ENCODE data around the gene LRP1B. TPM values are rescaled to one million over a fixed set of nuclear protein-coding genes. Genes with fewer than 3 reads are reported as not detected.

The LRP1B gene
- polyA plus RNA-seq, 1 of the 3 experiments (the other 2 are of a cell fraction) = 0.28 TPM

GRCh38 chr2:140843186-140843585 lies 1287.6 kb downstream of the LRP1B start:
- Histone ChIP-seq H3F3A (replicated peaks; ENCODE audit: insufficient read depth) (no peaks in the 10 kb centered on the region), H3K79me2 (ENCODE audit: insufficient read depth) (no peaks in the 10 kb centered on the region), H3K9me2 (no peaks in the 10 kb centered on the region), H4K20me1 (ENCODE audit: insufficient read depth) (no peaks in the 10 kb centered on the region), H3K9me3 (no peaks in the 10 kb centered on the region), H3K9ac (no peak overlapping the region), H3K27me3 (ENCODE audit: insufficient read depth) (no peaks in the 10 kb centered on the region), H3K36me3 (replicated peaks in 1 of 2; ENCODE audit: control insufficient read depth in 1 of 2, insufficient read depth in 2 of 2, low read length in 1 of 2) (no peaks in the 10 kb centered on the region), H3K27ac (ENCODE audit: low read depth in 2 of 2, low read length in 1 of 2) (no peak overlapping the region), H3K4me3 (ENCODE audit: low read depth in 2 of 2, low read length in 1 of 2) (no peak overlapping the region), H3K4me1 (ENCODE audit: control insufficient read depth in 1 of 2, insufficient read depth in 2 of 2, low read depth in 1 of 2, low read length in 1 of 2) (no peaks in the 10 kb centered on the region), H3K4me2 (no peak overlapping the region), H2AFZ (ENCODE audit: low read depth) (no peak overlapping the region)
- no peak for DNase-seq
- POLR2A ChIA-PET = no interaction called here
- 92% methylated on average over 1 of the region's 1 CpG for WGBS (ENCODE audit: low lambda C conversion rate)
- TF ChIP-seq SIN3A (IDR thresholded peaks at IDR 0.05; ENCODE audit: borderline replicate concordance, low read depth, low read length) = no peak
- TF ChIP-seq GATA2 (CRISPR knock-in tag; IDR thresholded peaks at IDR 0.05) = no peak
- TF ChIP-seq GABPA (IDR thresholded peaks at IDR 0.05; ENCODE audit: low read depth) = no peak
- no peak for TF ChIP-seq CHD2 (IDR thresholded peaks at IDR 0.05; ENCODE audit: low read length, partially characterized antibody)
- no peak for TF ChIP-seq NRF1 (IDR thresholded peaks at IDR 0.05; ENCODE audit: low read depth, low read length)
- TF ChIP-seq YY1 (IDR thresholded peaks at IDR 0.05; ENCODE audit: low read depth) = no peak
- TF ChIP-seq FOSL2 (IDR thresholded peaks at IDR 0.05; ENCODE audit: borderline replicate concordance, low read depth) = no peak
- TF ChIP-seq SMC3 (IDR thresholded peaks at IDR 0.05; ENCODE audit: low read depth, low read length) = no peak
- CTCF ChIA-PET = interaction anchor here (1.2 to 1.5 kb wide), 2 partner anchors 18 to 20 kb away, joined by 4 to 5 read pairs; no protein-coding TSS in a partner anchor

- 78% methylated on average over 3 of the region's 3 CpGs for WGBS (ENCODE audit: low lambda C conversion rate)
Measured at GRCh38 chr2:140842110-140842509, 1288.7 kb downstream of the LRP1B start.

More at GRCh38 chr2:140842110-140842509, 1288.7 kb downstream of the LRP1B start:
- no peak for DNase-seq
- H3K4me3 ChIP-seq (ENCODE audit: low read depth in 2 of 2, low read length in 1 of 2) = no peak overlapping the region
- TF ChIP-seq FOSL2 (IDR thresholded peaks at IDR 0.05; ENCODE audit: borderline replicate concordance, low read depth) (no peak), SIN3A (IDR thresholded peaks at IDR 0.05; ENCODE audit: borderline replicate concordance, low read depth, low read length) (no peak), NRF1 (IDR thresholded peaks at IDR 0.05; ENCODE audit: low read depth, low read length) (no peak), EP300 (IDR thresholded peaks at IDR 0.05; ENCODE audit: borderline replicate concordance in 1 of 2, low read depth in 1 of 2, low read length in 1 of 2) (no peak), POLR2AphosphoS5 (IDR thresholded peaks at IDR 0.05; ENCODE audit: low read depth, low read length) (no peak), TAF1 (IDR thresholded peaks at IDR 0.05; ENCODE audit: borderline replicate concordance, low read depth, low read length) (no peak), RFX5 (IDR thresholded peaks at IDR 0.05; ENCODE audit: low read length) (no peak), MEF2A (IDR thresholded peaks at IDR 0.05; ENCODE audit: borderline replicate concordance, low read depth) (no peak), CHD2 (IDR thresholded peaks at IDR 0.05; ENCODE audit: low read length, partially characterized antibody) (no peak)
- TF ChIP-seq, protein P1, sequence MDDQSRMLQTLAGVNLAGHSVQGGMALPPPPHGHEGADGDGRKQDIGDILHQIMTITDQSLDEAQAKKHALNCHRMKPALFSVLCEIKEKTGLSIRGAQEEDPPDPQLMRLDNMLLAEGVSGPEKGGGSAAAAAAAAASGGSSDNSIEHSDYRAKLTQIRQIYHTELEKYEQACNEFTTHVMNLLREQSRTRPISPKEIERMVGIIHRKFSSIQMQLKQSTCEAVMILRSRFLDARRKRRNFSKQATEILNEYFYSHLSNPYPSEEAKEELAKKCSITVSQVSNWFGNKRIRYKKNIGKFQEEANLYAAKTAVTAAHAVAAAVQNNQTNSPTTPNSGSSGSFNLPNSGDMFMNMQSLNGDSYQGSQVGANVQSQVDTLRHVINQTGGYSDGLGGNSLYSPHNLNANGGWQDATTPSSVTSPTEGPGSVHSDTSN (IDR thresholded peaks at IDR 0.05) = no peak
- TF ChIP-seq, protein P2, sequence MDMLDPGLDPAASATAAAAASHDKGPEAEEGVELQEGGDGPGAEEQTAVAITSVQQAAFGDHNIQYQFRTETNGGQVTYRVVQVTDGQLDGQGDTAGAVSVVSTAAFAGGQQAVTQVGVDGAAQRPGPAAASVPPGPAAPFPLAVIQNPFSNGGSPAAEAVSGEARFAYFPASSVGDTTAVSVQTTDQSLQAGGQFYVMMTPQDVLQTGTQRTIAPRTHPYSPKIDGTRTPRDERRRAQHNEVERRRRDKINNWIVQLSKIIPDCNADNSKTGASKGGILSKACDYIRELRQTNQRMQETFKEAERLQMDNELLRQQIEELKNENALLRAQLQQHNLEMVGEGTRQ (IDR thresholded peaks at IDR 0.05; ENCODE audit: borderline replicate concordance, low read depth, low read length) = no peak
- TF ChIP-seq, protein P3, sequence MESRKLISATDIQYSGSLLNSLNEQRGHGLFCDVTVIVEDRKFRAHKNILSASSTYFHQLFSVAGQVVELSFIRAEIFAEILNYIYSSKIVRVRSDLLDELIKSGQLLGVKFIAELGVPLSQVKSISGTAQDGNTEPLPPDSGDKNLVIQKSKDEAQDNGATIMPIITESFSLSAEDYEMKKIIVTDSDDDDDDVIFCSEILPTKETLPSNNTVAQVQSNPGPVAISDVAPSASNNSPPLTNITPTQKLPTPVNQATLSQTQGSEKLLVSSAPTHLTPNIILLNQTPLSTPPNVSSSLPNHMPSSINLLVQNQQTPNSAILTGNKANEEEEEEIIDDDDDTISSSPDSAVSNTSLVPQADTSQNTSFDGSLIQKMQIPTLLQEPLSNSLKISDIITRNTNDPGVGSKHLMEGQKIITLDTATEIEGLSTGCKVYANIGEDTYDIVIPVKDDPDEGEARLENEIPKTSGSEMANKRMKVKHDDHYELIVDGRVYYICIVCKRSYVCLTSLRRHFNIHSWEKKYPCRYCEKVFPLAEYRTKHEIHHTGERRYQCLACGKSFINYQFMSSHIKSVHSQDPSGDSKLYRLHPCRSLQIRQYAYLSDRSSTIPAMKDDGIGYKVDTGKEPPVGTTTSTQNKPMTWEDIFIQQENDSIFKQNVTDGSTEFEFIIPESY (IDR thresholded peaks at IDR 0.05; ENCODE audit: borderline replicate concordance, low read depth) = no peak
- TF ChIP-seq, protein P4, sequence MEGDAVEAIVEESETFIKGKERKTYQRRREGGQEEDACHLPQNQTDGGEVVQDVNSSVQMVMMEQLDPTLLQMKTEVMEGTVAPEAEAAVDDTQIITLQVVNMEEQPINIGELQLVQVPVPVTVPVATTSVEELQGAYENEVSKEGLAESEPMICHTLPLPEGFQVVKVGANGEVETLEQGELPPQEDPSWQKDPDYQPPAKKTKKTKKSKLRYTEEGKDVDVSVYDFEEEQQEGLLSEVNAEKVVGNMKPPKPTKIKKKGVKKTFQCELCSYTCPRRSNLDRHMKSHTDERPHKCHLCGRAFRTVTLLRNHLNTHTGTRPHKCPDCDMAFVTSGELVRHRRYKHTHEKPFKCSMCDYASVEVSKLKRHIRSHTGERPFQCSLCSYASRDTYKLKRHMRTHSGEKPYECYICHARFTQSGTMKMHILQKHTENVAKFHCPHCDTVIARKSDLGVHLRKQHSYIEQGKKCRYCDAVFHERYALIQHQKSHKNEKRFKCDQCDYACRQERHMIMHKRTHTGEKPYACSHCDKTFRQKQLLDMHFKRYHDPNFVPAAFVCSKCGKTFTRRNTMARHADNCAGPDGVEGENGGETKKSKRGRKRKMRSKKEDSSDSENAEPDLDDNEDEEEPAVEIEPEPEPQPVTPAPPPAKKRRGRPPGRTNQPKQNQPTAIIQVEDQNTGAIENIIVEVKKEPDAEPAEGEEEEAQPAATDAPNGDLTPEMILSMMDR (IDR thresholded peaks at IDR 0.05) = no peak
- H3K4me2 ChIP-seq = no peak overlapping the region
- H3K79me2 ChIP-seq (ENCODE audit: insufficient read depth) = no peaks in the 10 kb centered on the region
- ChIA-PET POLR2A (no interaction called here), CTCF (no interaction called here)
- H3K27ac ChIP-seq (ENCODE audit: low read depth in 2 of 2, low read length in 1 of 2) = no peak overlapping the region
- no peaks in the 10 kb centered on the region for H3K4me1 ChIP-seq (ENCODE audit: control insufficient read depth in 1 of 2, insufficient read depth in 2 of 2, low read depth in 1 of 2, low read length in 1 of 2)
- H3K9me3 ChIP-seq = no peaks in the 10 kb centered on the region
- H3K9ac ChIP-seq = no peak overlapping the region
- no peaks in the 10 kb centered on the region for H3K36me3 ChIP-seq (replicated peaks in 1 of 2; ENCODE audit: control insufficient read depth in 1 of 2, insufficient read depth in 2 of 2, low read length in 1 of 2)
- no peaks in the 10 kb centered on the region for H3K27me3 ChIP-seq (ENCODE audit: insufficient read depth)
- no peaks in the 10 kb centered on the region for H3K9me2 ChIP-seq
- peak overlapping the region; percentile 52; the same call in 1 of the 2 replicates for H2AFZ ChIP-seq (ENCODE audit: low read depth)
- H4K20me1 ChIP-seq (ENCODE audit: insufficient read depth) = no peaks in the 10 kb centered on the region
- H3F3A ChIP-seq (replicated peaks; ENCODE audit: insufficient read depth) = no peaks in the 10 kb centered on the region
